Measurements from ENCODE around the gene EPHA3.
"Not testable (repeated sequence)": the region's sequence is repeated elsewhere in the genome, so short reads cannot be mapped to it uniquely, and the experiment has no call there.

EPHA3 gene

GRCh38 chr3:89297199-89297598 lies 189.8 kb downstream of the EPHA3 start:
- DNase-seq: no peak

GRCh38 chr3:89300526-89300925 lies 193.1 kb downstream of the EPHA3 start:
- no peak for DNase-seq

- DNase-seq: no peak
These were observed 193.6 kb downstream of the EPHA3 start for GRCh38 chr3:89300981-89301380.

GRCh38 chr3:89303701-89304100 lies 196.3 kb downstream of the EPHA3 start:
- no peak for DNase-seq

GRCh38 chr3:89306540-89306939 lies 199.1 kb downstream of the EPHA3 start:
- DNase-seq: no peak

GRCh38 chr3:89311581-89311980 lies 204.2 kb downstream of the EPHA3 start:
- DNase-seq: no peak

GRCh38 chr3:89312141-89312540 lies 204.7 kb downstream of the EPHA3 start:
- DNase-seq: no peak

- DNase-seq: no peak
These were observed 207.2 kb downstream of the EPHA3 start for GRCh38 chr3:89314454-89315098.

GRCh38 chr3:89315750-89316470 lies 208.5 kb downstream of the EPHA3 start:
- DNase-seq: no peak

GRCh38 chr3:89320186-89320585 lies 212.8 kb downstream of the EPHA3 start:
- no peak for DNase-seq

- DNase-seq: no peak
These were observed 219.6 kb downstream of the EPHA3 start for GRCh38 chr3:89326997-89327396.

- no peak for DNase-seq
These were observed 225.0 kb downstream of the EPHA3 start for GRCh38 chr3:89332386-89332785.

- DNase-seq: no peak
These were observed 225.4 kb downstream of the EPHA3 start for GRCh38 chr3:89332793-89333192.

- DNase-seq: no peak
These were observed 228.3 kb downstream of the EPHA3 start for GRCh38 chr3:89335693-89336092.

- no peak for DNase-seq
These were observed 233.0 kb downstream of the EPHA3 start for GRCh38 chr3:89340408-89340807.

GRCh38 chr3:89344076-89344475 lies 236.7 kb downstream of the EPHA3 start:
- no peak for DNase-seq

GRCh38 chr3:89350935-89351334 lies 243.5 kb downstream of the EPHA3 start:
- DNase-seq: not testable (repeated sequence)

GRCh38 chr3:89353465-89353864 lies 246.0 kb downstream of the EPHA3 start:
- DNase-seq: no peak

GRCh38 chr3:89358281-89358680 lies 250.9 kb downstream of the EPHA3 start:
- no peak for DNase-seq

- no peak for DNase-seq
These were observed 252.7 kb downstream of the EPHA3 start for GRCh38 chr3:89360156-89360555.

GRCh38 chr3:89362496-89362895 lies 255.1 kb downstream of the EPHA3 start:
- DNase-seq: no peak

- DNase-seq: no peak
These were observed 255.8 kb downstream of the EPHA3 start for GRCh38 chr3:89363171-89363570.

- DNase-seq: no peak
These were observed 256.9 kb downstream of the EPHA3 start for GRCh38 chr3:89364314-89364713.

GRCh38 chr3:89367166-89367565 lies 259.7 kb downstream of the EPHA3 start:
- no peak for DNase-seq

- DNase-seq: no peak
These were observed 261.4 kb downstream of the EPHA3 start for GRCh38 chr3:89368846-89369245.
